GM23338 (cell line): Measurements from ENCODE around the gene PPTC7.

ENCODE experiments used
- CREB1 ChIP-seq: fragments of 250-450 bp; sonication (Bioruptor Pico); IDR thresholded peaks from 2 replicates; pipeline ENCODE4 v1.5.0; 2020; ENCODE audit warnings: low read depth, mild to moderate bottlenecking, moderate library complexity
- CTCF ChIP-seq, 2 experiments: fragments of 200-600 bp in 1 of 2; sonication (generic) in 1 of 2; conservative IDR thresholded peaks; 2 replicates each; pipeline versions ENCODE4 v1.5.1 to v1.6.1; 2016 to 2017; ENCODE audit warnings: antibody characterized with exemption in 2 of 2, low read depth in 2 of 2, mild to moderate bottlenecking in 2 of 2, moderate library complexity in 1 of 2
- ETS1 ChIP-seq: IDR thresholded peaks from 2 replicates; pipeline ENCODE4 v1.6.1; 2016; ENCODE audit warnings: antibody characterized with exemption
- EZH2 ChIP-seq: fragments of 200-600 bp; sonication (generic); IDR thresholded peaks from one replicate; pipeline ENCODE4 v1.8.0; 2017; ENCODE audit warnings: antibody characterized with exemption, mild to moderate bottlenecking, low read depth; ENCODE audit not compliant: unreplicated experiment
- EZH2phosphoT487 ChIP-seq: fragments of 200-600 bp; sonication (generic); IDR thresholded peaks from one replicate; pipeline ENCODE4 v1.8.1; 2018; ENCODE audit warnings: antibody characterized with exemption; ENCODE audit not compliant: unreplicated experiment
- JUNB ChIP-seq: IDR thresholded peaks from one replicate; pipeline ENCODE4 v1.6.1; 2016; ENCODE audit warnings: antibody characterized with exemption; ENCODE audit not compliant: unreplicated experiment
- NANOG ChIP-seq: IDR thresholded peaks from 2 replicates; pipeline ENCODE4 v1.6.1; 2016; ENCODE audit warnings: antibody characterized with exemption, borderline replicate concordance
- POLR2AphosphoS5 ChIP-seq: IDR thresholded peaks from 2 replicates; pipeline ENCODE4 v1.6.1; 2016; ENCODE audit warnings: antibody characterized with exemption, low read depth
- REST ChIP-seq: IDR thresholded peaks from one replicate; pipeline ENCODE4 v1.6.1; 2018; ENCODE audit warnings: antibody characterized with exemption; ENCODE audit not compliant: unreplicated experiment
- ZNF331 ChIP-seq: fragments of 250-450 bp; sonication (Bioruptor Pico); IDR thresholded peaks from 2 replicates; pipeline ENCODE4 v1.5.0; 2020; ENCODE audit warnings: low read depth, mild to moderate bottlenecking, moderate library complexity
- ZNF462 ChIP-seq: fragments of 250-450 bp; sonication (Bioruptor Pico); IDR thresholded peaks from 2 replicates; pipeline ENCODE4 v1.5.0; 2020; ENCODE audit warnings: mild to moderate bottlenecking, moderate library complexity

- TF ChIP-seq CTCF (conservative IDR thresholded peaks at IDR 0.05; ENCODE audit: low read depth in 2 of 2) (no peak), EZH2 (no peak), POLR2AphosphoS5 (peak; percentile 74), EZH2phosphoT487 (no peak), CREB1 (0 out of 2 replicates have a peak, but pooled peaks have one; percentile 14), REST (peak; percentile 19), JUNB (no peak), ZNF331 (no peak), ETS1 (no peak), ZNF462 (CRISPR knock-in tag) (no peak), NANOG (no peak)
Measured at GRCh38 chr12:110613771-110614684, 30.9 kb upstream of the PPTC7 start, which contains the start of gene TCTN1.
